Stimulated activated CD8-positive, alpha-beta memory T cell treated with anti-CD3 and anti-CD28 coated beads, Interleukin-15, amount 100 ng/mL, for 24 hours (primary cell): Measurements from ENCODE around the gene DOCK11.

ENCODE experiments used
- DNase-seq: peaks from one replicate; pipeline ENCODE4 v3.0.0-alpha.2; 2020; ENCODE audit warnings: low read depth

The DOCK11 gene

DNA sequence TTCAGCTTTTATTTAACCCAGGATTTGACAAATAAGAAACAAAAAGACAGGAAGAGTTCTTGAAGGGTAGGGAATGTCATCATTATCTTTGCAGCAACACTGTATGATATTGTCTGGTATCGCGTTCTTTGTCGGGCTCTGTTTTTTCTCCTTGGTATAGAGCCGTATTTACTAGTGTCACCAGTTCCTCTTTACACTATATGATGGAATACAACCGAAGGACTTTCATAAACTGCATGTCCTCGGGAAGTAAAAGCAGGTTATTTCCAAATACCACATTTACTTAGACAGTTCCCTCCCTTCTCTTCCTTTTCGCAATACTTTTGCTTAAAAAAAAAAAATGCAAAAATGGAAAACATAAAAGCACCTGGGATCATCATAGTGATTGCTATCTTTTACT, 135.2 kb downstream of the DOCK11 start:
- DNase-seq = no peak

DNA sequence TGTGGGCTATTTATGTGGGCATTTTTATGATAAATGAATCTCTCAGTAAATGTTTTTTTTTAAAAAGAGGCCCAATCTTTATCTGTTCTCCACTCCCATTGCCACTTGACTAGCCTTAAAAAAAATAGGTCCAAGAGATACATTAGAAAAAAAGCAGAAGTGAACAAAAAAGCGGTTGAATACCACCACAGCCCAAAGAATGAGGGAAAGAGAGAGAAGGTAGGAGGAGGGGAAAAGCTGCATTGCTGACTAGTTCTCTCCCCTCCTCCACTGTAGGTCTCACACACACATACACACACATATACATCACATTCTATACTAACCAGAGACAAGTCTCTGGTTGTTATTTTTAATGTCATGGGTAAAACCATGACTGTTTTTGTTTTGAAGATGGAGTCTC, 136.0 kb downstream of the DOCK11 start:
- DNase-seq = no peak

- no peak for DNase-seq
Observed at GRCh38 chrX:118632862-118633261, 137.2 kb downstream of the DOCK11 start.

DNA sequence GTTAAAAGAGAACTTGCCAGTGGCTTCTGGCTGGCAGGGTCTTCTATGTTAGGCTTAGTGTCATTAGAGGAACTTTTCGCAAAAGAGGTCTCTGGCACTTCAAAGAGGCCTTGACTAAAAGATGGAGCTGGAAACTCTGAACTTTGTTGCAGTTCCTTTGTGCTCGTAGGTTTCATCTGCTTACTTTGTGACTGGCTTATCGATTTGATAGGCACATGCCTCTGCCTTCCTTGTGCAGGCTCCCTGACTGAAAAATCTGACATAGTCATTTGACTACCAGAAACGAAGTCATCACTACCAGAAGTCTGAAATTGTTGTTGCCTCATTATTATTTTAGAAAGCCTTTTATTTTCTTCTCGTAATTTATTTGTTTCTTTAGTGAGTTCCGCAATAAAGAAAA, 137.9 kb downstream of the DOCK11 start:
- DNase-seq = no peak

- no peak for DNase-seq
Observed at GRCh38 chrX:118634336-118634735, 138.7 kb downstream of the DOCK11 start.

DNA sequence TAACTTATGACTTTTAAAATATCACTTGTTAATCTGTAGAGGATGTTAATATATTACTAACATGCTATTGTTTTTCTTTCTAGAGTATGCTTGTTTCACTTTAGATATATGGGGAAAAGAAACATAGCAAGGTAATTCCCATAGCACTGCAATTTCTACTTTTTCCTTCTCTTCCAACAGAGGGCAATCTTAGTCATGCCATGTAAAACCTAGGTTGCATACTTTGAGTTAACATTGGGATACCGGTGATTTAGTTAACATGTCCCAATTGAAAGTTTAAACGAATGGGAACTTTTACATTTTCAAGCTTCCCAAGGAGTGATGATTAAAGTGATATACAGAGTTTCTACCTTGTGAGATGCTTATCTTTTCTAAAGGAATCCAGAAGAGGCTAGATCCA, 142.4 kb downstream of the DOCK11 start:
- no peak for DNase-seq

DNA sequence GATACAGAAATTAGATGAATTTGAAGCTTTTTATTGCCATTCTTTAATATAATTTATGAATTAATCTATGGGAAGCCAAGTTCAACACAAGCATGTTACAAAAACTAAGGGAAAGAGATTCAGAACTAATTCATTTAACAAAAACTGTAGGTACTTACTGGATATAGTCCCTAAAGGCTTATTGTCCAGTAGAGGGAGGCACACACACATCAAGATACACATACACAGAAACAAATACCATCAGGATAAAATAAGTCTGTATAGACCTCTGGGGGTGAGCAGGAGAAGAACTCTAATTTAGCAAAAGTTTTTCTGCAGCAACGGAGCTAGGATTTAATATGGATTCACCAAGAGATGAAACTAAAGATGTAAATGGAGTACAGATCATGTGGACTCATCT, 148.8 kb downstream of the DOCK11 start:
- DNase-seq = no peak

- no peak for DNase-seq
Observed at GRCh38 chrX:118652717-118653116, 157.1 kb downstream of the DOCK11 start.

DNA sequence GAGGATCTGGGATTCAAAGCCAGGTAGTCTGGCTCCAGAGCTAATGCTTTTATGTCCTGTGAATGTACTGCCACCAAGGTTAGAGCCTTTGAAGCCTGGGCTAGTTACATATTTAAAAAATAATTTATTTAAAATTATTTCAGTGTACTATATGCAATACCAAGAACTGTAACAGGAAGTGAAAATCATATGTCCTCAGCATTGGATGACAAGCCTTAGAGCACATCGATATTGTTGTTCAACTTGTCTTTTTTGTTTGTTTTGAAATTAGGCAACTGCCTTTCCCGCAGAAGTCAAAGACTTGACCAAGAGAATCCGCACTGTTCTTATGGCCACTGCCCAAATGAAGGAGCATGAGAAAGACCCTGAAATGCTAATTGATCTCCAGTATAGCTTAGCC, 158.7 kb downstream of the DOCK11 start:
- no peak for DNase-seq

DNA sequence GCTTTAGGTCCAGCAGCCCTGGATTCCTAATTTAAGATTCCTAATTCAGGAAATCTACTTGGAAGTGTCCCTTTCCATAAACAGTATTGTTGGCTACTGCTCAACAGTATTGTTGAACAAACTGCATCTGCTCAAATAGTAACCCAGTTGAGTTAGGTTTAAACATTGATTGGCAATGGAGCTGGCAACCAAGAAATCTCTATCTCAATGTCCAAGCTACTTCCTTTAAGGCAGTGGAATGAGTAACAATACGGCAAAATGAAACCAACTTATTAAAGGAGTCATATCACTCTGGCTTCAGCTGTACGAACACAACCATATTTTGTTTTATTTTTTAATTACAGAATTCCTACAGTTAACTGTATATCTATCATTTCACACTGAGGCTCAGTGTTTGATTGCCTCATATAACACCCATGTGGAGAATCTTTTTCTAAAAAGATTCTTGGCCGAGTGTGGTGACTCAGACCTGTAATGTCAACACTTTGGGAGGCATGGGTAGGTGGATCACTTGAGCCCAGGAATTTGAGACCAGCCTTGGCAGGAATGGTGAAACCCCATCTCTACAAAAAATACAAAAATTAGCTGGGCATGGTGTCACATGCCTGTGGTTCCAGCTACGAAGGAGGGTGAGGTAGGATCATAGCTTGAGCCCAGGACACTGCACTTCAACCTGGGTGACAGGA, 160.1 kb downstream of the DOCK11 start:
- DNase-seq = no peak

- no peak for DNase-seq
Observed at GRCh38 chrX:118657413-118657812, 161.8 kb downstream of the DOCK11 start.

DNA sequence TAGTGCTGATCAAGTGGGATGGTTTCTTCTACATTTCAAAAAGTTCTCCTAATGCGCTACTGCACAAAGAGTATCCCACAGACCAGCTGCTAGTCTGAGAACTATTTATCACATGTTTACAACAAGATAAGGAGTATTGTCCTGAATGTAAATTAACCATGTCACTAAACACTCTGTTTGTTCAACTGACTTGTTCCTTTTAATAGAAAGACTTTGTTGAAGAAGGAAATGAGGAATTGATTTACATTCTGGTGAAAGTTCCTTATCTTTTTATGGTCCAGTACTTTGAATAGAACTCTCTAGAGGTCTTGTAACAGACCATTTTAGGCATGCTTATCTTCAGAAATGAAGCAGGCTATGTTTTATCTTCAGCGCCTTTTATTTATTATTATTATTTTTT, 164.5 kb downstream of the DOCK11 start:
- no peak for DNase-seq

- no peak for DNase-seq
Observed at GRCh38 chrX:118665204-118665603, 169.6 kb downstream of the DOCK11 start.

- no peak for DNase-seq
Observed at GRCh38 chrX:118666521-118666920, 170.9 kb downstream of the DOCK11 start.

GRCh38 chrX:118669435-118669834, 173.8 kb downstream of the DOCK11 start:
- no peak for DNase-seq

DNA sequence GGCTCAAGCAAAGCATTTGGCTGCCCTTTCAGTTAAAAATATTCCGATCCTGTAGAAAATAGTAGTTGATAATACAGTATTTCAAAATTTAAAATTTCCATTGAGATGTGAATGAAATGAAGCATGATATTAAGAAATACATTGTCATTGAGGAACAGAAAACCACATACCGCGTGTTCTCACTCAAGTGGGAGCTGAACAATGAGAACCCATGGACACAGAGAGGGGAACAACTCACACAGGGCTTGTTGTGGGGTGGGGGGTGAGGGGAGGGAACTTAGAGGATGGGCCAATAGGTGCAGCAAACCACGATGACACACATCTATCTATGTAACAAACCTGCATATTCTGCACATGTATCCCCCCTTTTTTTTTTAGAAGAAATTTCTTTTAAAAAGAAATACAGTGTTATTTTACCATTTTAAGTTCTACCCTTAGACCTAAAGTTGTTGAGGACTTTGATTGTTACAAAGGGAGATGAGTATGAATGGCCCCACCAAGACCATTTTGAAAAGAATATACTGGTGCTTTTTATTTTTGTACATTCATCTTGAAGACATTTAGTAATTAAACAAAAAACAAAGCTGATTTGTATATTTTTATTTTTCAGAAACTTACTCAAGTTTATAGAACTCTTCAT, 179.8 kb downstream of the DOCK11 start:
- no peak for DNase-seq

DNA sequence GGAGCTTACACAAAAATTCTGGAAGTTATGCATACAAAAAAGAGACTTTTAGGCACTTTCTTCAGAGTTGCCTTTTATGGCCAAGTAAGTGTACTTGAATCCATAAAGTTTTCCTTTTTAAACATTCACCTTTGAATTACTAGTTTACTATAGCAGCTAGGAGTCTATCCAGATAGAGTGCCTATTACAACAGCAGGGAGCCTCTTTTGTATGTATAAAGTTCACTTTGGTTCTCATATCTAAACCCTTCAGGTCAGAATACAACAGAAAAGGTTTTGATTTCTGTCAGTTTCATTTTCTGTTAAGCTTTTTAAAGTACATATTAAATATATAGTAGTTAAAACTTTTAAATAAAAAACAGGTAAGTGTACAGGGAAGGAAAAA, 180.3 kb downstream of the DOCK11 start:
- DNase-seq = no peak

- no peak for DNase-seq
Observed at GRCh38 chrX:118677318-118677717, 181.7 kb downstream of the DOCK11 start.

DNA sequence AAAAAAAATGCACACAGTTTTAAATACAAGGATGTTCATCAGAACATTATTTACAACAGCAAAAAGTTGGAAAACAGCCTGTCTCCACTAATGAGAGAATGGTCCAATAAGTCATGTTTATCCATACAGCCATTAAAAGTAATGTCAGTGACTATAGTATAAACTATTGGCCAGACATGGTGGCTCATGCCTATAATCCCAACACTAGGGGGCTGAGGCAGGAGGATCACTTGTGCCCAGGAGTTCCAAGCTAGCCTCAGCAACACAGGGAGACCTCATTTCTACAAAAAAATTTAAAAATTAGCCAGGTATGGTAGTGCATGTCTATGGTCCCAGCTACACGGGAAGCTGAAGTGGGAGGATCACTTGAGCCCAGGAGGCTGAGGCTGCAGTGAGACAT, 183.7 kb downstream of the DOCK11 start:
- DNase-seq = no peak

GRCh38 chrX:118682258-118683014, 186.8 kb downstream of the DOCK11 start:
- no peak for DNase-seq

GRCh38 chrX:118685393-118685792, 189.8 kb downstream of the DOCK11 start:
- no peak for DNase-seq

DNA sequence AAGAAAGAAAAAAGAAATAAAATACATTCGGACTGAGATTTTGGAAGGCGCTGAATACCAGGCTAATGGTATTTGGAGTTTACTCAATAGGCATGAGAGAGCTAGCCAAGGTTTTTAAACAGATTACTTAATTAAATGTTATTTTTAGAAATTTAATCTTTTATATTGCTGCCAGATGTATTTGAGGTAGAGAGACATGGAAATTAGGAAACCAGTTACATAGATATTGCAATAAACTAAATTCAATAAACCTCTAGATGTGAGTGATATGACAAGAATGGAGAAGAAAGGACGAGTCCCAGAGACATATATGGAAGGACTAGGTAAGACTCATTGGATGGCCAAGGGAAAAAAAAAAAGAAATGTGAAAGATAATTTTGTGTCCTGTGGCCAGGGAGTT, 193.3 kb downstream of the DOCK11 start:
- no peak for DNase-seq

- no peak for DNase-seq
Observed at GRCh38 chrX:118693843-118694242, 198.2 kb downstream of the DOCK11 start.
